SH-SY5Y (cell line): Measurements from ENCODE around the gene CSPG4.

Experiments used
- GATA2 ChIP-seq: IDR thresholded peaks from 2 replicates; pipeline ENCODE4 v1.6.1; 2011; ENCODE audit warnings: mild to moderate bottlenecking, low read depth, low read length
- GATA3 ChIP-seq: IDR thresholded peaks from 2 replicates; pipeline ENCODE4 v1.6.1; 2011; ENCODE audit warnings: low read depth, mild to moderate bottlenecking, low read length, moderate library complexity

The CSPG4 gene

DNA sequence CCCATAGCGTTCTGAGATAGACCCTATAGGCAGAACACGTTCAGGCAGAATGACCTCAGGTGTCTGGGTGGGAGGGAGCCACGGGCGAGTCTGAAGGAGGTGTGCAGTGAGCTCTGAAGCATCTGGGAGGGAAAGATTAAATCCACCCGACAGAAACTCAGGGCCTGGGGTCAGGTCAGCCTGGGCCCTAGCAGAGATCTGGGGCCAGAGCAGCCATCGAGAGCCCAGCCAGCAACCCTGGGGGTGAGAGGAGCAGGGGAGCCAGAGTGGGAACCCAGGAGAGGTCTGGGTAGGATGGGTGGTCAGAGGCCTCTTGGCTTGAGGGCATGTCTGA lies 42.8 kb downstream of the CSPG4 start:
- TF ChIP-seq GATA2 (no peak), GATA3 (no peak)

DNA sequence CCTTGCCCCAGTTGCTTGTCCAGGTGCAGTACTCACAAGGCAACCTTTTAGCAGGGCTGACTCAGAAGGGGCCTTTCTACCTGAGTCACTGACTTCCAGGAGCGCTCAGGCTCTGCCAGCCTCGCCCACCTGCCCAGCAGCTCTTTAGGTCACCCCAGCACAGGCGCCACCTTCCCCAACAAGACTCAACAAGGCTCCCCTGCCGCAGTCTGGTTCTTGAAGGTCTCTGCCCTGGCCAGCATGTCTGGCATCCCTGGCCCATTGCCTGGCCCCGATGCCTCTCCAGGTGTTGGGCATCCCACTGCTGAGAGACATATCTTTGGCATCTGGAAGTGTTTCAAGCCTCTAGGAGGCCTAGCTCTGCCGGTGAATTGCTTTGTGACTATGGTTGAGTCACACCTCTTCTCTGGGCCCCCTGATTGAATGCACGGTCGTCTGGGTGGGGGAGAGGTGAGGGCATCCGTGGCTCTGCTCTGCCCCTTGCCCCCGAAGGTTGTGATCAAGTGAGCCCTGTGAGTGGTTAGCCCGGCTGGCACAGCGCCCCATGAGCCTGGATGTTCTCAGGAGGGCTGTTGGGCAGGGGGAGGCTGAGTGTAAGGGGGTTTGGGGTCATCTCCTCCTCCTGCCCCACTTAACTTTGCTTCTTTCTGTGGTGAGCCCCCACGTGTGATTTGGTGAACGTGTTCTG lies 43.3 kb downstream of the CSPG4 start:
- TF ChIP-seq GATA3 (no peak), GATA2 (no peak)

DNA sequence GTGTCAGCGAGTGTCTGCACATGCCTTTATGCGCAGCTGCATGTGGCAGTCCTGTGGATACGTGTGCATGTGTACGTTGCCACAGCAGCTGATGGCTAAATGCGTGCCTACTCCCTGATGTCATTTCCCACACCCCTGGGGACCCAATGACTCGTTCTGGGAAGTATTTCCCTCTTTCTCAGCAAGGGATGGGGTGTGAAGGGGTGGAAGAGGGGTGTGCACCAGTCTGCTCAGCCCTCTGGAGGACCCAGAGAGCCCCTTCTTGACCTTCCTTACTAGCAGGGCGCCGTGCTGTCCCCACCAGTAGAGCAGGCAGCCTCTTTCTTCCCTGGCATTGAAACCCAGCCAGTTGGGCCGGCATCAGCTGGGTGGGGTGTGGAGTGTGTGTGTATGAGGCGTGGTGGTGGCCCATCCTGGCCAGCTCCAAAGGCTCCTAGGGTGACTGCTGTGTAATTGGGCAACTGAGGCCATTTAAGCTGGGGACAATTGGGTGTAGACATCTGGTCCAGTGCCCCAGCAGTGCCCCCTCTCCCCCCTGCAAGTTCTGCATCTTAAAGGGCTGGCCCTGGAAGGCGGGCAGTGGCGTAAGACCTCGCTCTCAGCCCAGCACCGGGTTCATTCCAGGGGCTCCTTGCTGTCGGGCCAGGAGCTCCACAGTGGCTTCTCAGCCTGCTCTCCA lies 45.7 kb downstream of the CSPG4 start:
- no peak for TF ChIP-seq GATA2
- no peak for TF ChIP-seq GATA3

DNA sequence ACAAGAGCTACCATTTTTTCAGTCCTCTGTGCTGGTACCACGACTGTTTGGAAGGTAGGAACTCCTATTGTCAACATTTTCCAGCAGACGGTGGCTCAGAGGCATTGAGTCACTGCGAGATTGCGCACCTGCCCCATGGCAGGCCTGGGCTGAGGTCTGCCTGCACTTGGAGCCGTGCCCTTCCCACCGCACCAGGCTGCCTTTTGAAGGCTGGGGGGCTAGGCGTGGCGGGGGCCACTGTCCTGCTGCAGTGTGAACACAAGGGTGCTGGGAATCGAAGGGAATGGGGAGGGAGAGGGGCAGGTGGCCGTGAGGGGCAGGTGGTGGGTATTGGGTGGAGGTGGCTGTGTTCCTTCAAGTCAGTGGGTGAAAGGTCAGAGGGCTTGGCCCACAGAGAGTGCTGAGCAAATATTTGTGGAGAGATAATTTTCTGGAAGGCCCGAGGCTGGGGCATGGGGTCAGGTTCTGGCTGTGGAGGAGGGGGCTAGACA lies 48.7 kb downstream of the CSPG4 start:
- TF ChIP-seq GATA3 (no peak), GATA2 (no peak)

DNA sequence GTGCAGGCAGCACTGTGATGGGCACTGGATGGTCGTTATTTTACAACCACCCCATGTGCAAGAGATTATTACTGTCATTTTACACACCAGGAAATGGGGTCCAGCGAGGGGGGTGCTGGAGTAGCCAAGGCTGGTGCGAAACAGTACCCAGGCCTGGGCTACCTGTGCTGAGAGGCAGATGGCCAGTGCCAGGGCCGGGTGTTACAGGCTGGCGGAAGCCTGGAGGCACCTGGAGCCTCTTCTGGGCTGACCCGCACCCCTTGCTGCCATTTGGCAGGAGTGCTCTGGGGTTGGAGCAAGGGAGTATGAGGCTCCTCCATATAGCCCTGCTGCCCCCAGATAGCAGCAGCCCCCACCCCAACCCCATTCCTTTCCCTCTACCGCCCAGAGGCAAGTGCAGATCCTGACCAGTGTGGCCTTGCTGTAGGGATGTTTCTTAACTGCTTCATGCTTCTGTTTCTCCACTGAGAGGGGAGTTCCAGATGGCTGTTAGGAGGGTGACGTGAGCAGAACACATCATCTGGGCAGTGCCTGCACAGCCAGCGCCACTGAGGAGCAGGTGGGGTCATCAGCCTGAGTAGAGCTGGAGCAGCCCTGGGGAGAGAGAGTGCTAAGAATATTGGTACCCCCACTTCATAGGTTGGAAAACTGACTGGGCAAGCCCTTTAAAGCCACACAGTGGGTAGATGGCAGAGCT lies 49.7 kb downstream of the CSPG4 start:
- no peak for TF ChIP-seq GATA3
- no peak for TF ChIP-seq GATA2

DNA sequence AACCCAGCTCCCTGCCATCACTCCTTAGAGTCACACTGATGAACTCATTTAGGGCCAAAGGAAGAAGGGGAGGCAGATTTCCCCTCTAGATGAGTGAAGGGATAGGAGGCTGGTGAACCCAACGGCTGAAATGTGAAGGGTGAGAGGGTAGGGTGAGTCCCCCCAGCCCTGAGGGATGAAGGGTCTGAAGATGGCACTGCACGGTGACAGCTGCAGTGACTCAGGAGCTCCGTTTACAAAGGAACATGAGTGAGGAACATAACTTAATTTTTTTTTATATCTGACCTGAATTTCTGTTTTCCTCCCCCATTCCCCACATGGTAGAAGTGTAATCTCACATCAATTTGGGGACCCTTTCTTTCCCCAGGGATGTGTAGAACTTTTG lies 50.9 kb downstream of the CSPG4 start:
- no peak for TF ChIP-seq GATA3
- TF ChIP-seq GATA2 = no peak

DNA sequence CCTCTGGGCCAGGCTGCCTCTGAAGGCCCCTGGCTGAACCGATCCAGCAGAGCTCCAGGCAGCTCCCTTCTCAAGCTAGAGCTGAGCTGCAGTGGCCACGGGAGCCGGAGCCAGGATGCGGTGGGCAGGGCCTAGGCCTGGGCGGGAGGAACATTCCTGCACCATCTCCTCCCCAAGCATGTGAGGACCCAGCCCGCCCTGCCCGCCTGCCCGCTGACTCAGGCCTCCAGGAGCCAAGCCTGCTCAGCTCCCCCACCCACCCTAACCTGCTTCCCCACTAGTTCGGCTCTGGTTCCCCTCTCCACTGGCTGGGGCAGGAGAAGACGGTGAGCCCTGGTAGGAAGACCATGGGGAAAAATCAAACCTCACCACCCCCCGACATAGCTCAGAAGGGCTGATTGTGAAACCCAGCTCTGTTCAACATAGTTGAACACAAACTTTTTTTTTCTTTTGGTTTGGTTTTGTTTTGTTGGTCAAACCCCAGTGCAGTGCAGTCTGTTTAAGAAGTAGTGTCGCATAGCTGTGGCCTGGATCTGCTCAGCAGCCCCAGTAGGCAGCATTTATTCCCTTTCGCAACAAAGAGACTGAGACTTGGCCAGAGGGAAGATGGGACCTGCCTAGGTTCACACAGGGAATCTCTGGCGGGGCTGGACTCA lies 51.4 kb downstream of the CSPG4 start:
- TF ChIP-seq GATA3 = no peak

DNA sequence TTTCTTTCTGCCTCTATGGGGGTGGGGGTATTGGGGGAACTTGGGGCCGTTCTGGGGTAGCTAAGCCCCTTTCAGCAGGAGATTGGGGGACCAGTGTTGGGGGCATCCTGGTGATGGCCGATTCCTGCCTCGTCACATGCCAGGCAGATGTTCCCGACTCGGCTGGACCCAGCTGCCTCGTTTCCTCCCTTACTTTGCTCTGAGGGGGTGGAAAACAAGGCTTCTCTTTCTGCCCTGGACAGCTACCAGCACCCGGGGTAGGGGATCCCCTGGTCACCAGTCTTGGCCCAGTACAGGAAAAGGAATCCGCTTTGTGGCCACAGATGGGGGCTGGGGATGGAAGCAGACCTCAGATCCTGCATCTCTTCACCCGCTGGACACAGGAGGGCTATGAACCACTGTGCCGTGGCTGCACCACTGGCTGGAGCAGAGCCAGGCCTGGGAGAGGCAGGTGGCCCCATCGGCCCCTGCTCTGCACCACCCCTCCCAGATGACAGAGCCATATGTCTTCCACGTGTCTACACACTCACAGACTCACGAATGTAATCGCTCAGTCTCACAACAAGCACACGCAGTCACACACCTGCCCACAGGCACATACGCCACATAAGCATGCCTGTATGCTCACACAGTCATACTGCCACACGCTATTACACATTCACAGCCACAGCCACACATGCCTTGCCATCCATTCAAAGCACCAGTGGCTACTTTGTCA lies 52.6 kb downstream of the CSPG4 start:
- TF ChIP-seq GATA3 = no peak
- TF ChIP-seq GATA2 = no peak

DNA sequence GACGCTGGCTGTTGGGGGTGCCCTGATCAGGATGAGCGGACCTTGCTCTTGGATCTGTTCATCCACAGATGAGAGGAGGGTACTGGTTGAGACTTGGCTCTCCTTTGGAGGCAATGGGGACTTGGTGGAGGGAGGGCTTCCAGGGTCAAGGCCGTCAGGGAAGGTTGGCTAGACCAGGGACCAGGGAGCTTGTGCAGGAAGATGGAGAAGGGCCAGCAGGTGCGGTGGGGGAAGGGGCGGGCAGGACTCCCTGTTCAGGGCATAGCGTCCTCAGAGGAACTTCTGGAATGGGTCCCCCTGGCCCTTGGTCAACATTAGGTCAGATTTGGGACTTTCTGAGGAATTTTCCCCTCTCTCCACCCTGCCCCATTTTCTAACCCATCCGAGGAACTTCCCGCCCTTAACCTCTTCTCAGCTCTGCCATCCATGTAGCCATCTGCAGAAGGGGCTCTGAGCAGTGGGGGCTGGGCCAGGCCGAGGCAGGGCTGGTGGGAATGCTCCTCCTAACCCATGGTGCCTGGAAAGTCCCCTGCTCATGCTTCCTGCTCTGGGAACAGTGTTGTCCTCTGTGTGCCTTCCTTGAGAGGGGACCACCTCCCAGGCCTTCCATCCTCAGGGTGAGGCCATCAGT lies 53.4 kb downstream of the CSPG4 start:
- TF ChIP-seq GATA3 (no peak), GATA2 (no peak)

DNA sequence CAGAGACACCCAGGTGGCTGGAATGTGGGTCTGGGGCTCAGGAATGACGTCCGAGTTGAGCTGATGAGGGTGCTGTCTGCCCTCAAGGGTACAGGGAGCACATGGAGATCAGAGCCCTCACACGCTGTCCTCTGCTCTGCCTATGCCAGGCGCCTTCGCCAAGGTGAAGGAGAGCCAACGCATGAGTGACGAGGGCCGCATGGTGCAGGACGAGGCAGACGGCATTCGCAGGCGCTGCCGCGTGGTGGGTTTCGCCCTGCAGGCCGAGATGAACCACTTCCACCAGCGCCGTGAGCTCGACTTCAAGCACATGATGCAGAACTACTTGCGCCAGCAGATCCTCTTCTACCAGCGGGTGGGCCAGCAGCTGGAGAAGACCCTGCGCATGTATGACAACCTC lies 55.8 kb downstream of the CSPG4 start:
- TF ChIP-seq GATA3 = no peak
- TF ChIP-seq GATA2 = no peak

DNA sequence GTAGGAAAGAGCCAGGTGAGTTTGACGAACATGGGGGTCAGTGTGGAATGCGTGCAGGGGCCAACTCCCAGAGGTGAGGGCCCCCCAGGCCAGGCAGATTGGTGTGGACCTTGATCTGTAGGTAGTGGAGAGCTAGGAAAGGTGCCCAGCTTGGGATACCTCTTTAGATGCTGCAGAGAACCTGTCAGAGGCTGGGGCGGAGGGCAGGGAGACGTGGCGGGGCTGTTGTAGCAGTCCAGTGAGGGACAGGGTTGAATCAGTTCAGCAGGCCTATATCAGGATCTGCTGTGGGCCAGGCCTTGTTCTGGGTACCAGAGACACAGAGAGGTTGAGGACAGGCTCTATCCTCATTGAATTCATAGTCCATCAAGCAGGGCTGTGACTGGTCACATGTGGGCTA lies 56.3 kb downstream of the CSPG4 start:
- no peak for TF ChIP-seq GATA3
- TF ChIP-seq GATA2 = no peak

DNA sequence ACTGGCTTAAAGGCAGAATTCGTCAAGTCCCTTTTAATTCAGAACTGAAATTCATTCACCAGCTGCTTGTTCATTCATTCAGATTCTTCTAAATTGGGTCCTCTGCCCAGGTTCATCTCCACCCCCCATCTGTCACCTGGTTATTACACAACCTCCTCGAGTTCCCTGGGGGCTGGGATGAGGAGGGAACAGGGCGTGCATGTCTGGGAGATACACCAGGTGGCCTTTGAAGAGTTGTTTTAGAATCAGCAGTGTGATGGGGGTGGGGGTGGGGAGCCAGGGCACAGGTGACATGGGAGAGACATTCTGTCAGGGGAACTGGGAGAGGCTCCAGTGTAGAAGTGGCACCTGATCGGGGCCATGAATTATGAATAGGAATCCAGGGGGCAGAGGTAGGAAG lies 56.7 kb downstream of the CSPG4 start:
- no peak for TF ChIP-seq GATA2
- TF ChIP-seq GATA3 = no peak

DNA sequence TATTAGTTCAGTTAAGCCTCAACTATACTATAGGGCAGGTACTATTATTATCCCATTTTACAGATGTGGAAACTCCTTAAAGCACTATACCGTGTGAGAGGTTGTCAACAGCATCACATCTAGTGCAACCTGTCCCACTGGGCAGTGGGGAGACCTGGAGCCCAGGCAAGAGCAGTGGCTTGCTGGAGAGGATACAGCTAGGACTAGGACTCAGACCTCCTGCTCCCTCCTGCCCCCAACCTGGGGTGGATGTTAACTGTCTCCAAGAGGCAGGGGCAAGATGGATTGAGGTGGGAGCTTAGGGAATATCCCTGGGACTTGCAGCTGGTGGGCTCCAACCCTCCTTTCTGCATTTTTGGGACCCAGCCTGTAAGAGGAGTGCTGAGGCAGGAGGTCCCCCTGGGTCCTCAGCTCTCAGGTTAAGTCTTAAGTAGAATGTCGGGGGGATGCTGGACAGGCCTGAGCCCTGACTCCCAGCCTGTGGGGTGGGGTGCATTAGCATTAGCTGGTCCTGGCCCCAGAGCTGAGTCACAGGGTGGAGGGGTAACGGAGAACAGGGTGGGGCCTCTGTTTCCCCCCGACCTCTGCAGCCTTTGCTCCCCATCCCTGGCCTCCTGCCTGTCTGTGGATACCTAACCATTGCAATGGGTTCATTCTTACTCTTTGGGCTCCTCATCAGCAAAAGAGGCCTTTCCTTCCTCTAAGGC lies 58.3 kb downstream of the CSPG4 start:
- TF ChIP-seq GATA3 (no peak), GATA2 (no peak)
